Stimulated activated CD8-positive, alpha-beta memory T cell treated with anti-CD3 and anti-CD28 coated beads, Interleukin-15, amount 100 ng/mL, for 48 hours (primary cell): ENCODE data around the gene CARD8.

Experiments used
- DNase-seq, 2 donors: peaks; one replicate each; pipeline ENCODE4 v3.0.0-alpha.2; 2020; ENCODE audit warnings: low read depth in 2 of 2

CARD8 gene

GRCh38 chr19:48210005-48210404 lies 45.7 kb downstream of the CARD8 start:
- no peak for DNase-seq

- DNase-seq, result no peak
Observed at GRCh38 chr19:48206397-48207093, 49.2 kb downstream of the CARD8 start.

GRCh38 chr19:48203794-48204628 lies 51.7 kb downstream of the CARD8 start:
- peak; percentile 89 to 91 for DNase-seq

- DNase-seq, result no peak
Observed at GRCh38 chr19:48203222-48203793, 52.4 kb downstream of the CARD8 start.

- DNase-seq, result no peak
Observed at GRCh38 chr19:48196933-48197665, 58.6 kb downstream of the CARD8 start.

- no peak for DNase-seq
Observed at GRCh38 chr19:48196321-48196763, 59.4 kb downstream of the CARD8 start.

GRCh38 chr19:48194844-48195830 lies 60.6 kb downstream of the CARD8 start:
- no peak for DNase-seq

- no peak for DNase-seq
Observed at GRCh38 chr19:48194041-48194843, 61.5 kb downstream of the CARD8 start.

GRCh38 chr19:48192750-48193149 lies 63.0 kb downstream of the CARD8 start:
- DNase-seq, result no peak

- DNase-seq, result no peak
Observed at GRCh38 chr19:48190885-48191284, 64.8 kb downstream of the CARD8 start.

- peak; percentile 16 to 42 for DNase-seq
Observed at GRCh38 chr19:48190288-48190884, 65.3 kb downstream of the CARD8 start.

GRCh38 chr19:48186541-48186991 lies 69.1 kb downstream of the CARD8 start:
- no peak for DNase-seq

GRCh38 chr19:48186015-48186414 lies 69.7 kb downstream of the CARD8 start:
- no peak for DNase-seq

GRCh38 chr19:48183356-48183755 lies 72.4 kb downstream of the CARD8 start:
- no peak for DNase-seq

GRCh38 chr19:48182434-48182833 lies 73.3 kb downstream of the CARD8 start:
- DNase-seq, result no peak

GRCh38 chr19:48181505-48181904 lies 74.2 kb downstream of the CARD8 start:
- no peak for DNase-seq

GRCh38 chr19:48176226-48176625 lies 79.5 kb downstream of the CARD8 start:
- DNase-seq, result no peak

GRCh38 chr19:48175578-48175977 lies 80.1 kb downstream of the CARD8 start:
- DNase-seq, result no peak

- DNase-seq, result no peak
Observed at GRCh38 chr19:48174445-48175030, 81.2 kb downstream of the CARD8 start.
